OCI-LY7 (cell line): Measurements from ENCODE around the gene ZNF669.
"Not testable (repeated sequence)": the region's sequence is repeated elsewhere in the genome, so short reads cannot be mapped to it uniquely, and the experiment has no call there.

Source experiments
- EZH2phosphoT487 ChIP-seq: fragments of 200-600 bp; sonication (generic); IDR thresholded peaks from 2 replicates; pipeline ENCODE4 v1.6.1; 2018; ENCODE audit warnings: low read depth, borderline replicate concordance, mild to moderate bottlenecking, mixed run types, antibody characterized with exemption, low read length, moderate library complexity, mixed read lengths
- TF ChIP-seq, protein P1 (sequence below): fragments of 200-600 bp; sonication (generic); conservative IDR thresholded peaks from 2 replicates; pipeline ENCODE4 v1.5.1; 2014; ENCODE audit warnings: mild to moderate bottlenecking, antibody characterized with exemption, low read length, moderate library complexity, mixed read lengths

DNA sequence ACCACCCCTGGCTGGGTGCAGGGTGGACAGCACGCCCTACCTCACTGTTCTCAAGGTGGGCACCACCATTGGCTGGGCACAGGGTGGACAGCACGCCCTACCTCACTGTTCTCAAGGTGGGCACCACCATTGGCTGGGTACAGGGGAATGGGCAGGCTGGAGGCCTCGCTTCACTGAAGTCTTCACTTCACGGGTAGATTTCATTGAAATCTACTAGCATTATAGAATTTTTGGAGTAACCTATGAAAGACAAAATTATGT, 16.2 kb upstream of the ZNF669 start:
- TF ChIP-seq, protein P1, sequence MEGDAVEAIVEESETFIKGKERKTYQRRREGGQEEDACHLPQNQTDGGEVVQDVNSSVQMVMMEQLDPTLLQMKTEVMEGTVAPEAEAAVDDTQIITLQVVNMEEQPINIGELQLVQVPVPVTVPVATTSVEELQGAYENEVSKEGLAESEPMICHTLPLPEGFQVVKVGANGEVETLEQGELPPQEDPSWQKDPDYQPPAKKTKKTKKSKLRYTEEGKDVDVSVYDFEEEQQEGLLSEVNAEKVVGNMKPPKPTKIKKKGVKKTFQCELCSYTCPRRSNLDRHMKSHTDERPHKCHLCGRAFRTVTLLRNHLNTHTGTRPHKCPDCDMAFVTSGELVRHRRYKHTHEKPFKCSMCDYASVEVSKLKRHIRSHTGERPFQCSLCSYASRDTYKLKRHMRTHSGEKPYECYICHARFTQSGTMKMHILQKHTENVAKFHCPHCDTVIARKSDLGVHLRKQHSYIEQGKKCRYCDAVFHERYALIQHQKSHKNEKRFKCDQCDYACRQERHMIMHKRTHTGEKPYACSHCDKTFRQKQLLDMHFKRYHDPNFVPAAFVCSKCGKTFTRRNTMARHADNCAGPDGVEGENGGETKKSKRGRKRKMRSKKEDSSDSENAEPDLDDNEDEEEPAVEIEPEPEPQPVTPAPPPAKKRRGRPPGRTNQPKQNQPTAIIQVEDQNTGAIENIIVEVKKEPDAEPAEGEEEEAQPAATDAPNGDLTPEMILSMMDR = not testable (repeated sequence)
- not testable (repeated sequence) for TF ChIP-seq EZH2phosphoT487
